H54 (cell line): Measurements from ENCODE around the gene MOCS1.

ENCODE experiments used
- DNase-seq: peaks from one replicate; pipeline ENCODE4 v3.0.0; 2011; ENCODE audit warnings: low spot score, mixed read lengths; ENCODE audit not compliant: insufficient read length
- FAIRE-seq: peaks from 3 replicates; lab custom pipeline; 2011; peaks lifted over from hg19 to GRCh38; lab: Jason Lieb, UNC
- POLR2A ChIP-seq: IDR thresholded peaks from 2 replicates; pipeline ENCODE4 v1.6.1; 2011; ENCODE audit warnings: low read depth, mild to moderate bottlenecking, low read length

MOCS1 gene

DNA sequence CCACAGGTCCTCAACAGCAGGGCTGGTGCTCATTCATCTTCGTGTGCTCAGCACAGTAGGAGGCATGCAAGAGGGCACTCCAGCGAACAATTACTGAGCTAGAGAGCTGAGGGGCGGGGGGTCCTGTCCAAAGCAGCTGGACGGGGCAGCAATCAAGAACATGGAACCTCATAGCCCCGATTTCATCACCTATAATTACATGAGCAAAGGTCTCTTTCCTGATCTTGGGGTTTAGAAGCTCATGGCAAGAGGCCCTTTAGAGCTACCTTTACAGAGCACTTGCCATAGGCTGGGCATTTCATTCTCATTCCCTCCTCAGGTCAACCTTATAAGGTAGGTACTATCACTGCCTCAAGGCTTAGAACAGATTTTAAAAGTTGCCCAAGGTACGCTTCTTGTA lies 10.4 kb downstream of the MOCS1 start:
- no peak for DNase-seq
- no peak for FAIRE-seq
- TF ChIP-seq POLR2A, result no peak

DNA sequence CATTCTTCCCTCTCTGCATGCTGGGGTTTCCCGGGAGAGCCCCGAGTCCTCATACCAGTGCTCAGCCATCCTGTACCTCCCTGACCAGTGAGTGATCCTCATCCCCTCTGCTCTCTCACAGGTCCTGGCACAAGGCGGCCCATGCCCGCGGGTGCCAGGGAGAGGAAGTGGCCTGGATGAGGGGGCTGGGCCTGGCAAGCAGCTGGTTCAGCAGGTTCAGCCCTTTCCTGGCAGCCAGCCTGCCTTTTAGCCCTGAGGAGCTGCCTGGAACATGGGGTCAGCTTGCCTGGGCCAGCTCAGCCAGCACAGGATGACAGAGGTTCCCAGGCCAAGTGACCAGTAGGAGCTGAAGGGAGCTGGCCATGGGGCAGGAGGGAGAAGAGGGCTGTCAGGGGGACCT lies 10.9 kb downstream of the MOCS1 start:
- no peak for TF ChIP-seq POLR2A
- no peak for DNase-seq
- FAIRE-seq, result no peak

DNA sequence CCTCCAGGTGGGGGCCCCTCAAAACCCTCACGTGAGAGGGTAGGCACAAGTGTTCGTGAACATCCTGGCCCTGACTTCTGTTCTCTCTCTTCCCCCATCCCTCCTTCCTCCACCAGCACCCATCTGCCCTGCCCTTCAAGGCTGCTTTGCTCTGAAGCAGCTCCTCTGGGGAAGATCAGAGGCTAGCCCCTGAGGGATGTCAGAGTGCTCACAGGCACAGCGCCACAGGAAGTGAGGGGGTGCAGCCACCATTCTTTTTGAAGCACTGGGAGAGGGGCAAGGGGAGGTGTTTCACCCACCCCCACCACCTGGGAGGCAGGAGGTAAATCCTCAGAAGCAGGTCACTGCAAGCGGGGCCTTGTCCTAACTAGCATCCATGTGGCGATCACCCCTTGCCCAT lies 11.4 kb downstream of the MOCS1 start:
- TF ChIP-seq POLR2A, result no peak
- FAIRE-seq, result no peak
- no peak for DNase-seq

DNA sequence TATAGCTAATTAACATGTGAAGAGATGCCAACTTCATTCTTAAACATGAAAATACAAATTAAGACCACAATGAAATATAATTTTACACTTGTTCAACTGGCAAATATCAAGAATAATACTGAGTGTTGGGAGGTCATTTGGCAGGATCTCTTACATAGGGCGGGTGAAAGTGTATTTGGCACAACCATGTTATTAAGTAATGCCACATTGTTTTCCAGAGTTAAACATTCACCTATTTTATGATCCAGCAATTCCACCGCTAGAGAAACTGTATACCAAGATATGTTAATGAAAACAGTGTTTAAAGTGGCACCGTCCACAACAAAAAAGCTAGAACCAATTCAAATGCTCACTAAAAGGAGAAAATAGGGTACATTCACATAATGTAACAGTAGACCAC lies 14.1 kb downstream of the MOCS1 start:
- no peak for TF ChIP-seq POLR2A
- no peak for FAIRE-seq
- DNase-seq, result no peak

DNA sequence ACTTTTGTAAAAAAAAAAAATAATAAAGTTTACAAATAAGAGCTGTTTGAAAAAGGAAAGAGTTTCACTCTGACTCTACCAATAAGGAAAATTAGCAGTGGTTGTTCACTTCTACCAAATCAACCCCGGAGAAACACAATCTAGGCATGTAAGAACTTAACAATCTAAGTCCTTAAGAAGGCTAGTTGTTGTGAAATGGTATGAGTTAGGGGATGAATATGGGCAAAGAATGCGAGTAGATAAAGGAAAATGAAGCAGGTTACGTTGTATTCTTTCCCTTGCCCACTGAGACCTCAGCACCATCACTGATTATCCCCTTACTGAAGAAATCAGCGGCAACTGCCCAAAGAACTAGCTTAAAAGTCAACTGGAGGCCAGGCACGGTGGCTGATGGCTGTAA lies 15.4 kb downstream of the MOCS1 start:
- FAIRE-seq, result no peak
- no peak for DNase-seq
- no peak for TF ChIP-seq POLR2A

DNA sequence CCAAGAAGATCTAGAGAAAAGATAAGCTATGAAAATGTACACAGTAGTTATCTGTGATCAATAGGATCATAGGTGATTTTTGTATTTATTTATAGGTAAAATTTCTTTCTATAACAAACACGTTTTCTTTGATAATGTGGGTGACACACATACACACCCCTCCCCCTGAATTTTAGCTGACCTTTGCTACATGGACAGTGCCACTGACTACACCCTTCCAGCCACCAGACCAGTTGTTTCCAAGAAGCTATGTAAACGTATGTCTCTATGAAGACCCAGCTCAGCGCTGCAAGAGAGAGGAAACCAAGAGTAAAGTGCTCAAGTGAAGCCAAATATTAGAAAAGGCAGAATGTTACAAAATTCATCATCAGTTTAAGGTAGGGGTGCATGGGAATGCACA lies 16.3 kb downstream of the MOCS1 start:
- no peak for TF ChIP-seq POLR2A
- no peak for FAIRE-seq
- DNase-seq, result no peak

GRCh38 chr6:39917329-39917728 lies 16.9 kb downstream of the MOCS1 start:
- TF ChIP-seq POLR2A, result no peak
- DNase-seq, result no peak
- FAIRE-seq, result no peak

DNA sequence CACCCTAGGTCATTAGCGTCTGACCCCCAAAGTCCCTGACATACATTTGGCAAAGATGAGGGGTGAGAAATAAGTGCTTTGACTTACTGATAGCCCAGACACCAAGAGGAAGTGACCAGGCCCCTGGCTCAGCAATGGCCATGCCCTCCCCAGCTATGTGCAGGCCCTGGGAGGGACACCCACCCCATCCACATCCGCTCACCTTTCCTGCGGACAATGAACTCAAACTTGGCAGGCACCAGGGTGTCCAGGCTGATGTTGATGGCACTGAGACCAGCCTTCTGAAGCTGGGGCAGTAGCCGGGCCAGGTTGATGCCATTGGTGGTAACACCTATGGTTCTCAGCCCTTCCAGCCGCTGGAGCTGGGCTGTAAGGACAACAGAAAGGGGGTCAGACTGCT lies 18.4 kb downstream of the MOCS1 start:
- no peak for FAIRE-seq
- no peak for DNase-seq

GRCh38 chr6:39914239-39914638 lies 20.0 kb downstream of the MOCS1 start:
- FAIRE-seq (no peak), DNase-seq (no peak)
- no peak for TF ChIP-seq POLR2A

More for the DNA sequence above, 18.4 kb downstream of the MOCS1 start:
- no peak for TF ChIP-seq POLR2A

DNA sequence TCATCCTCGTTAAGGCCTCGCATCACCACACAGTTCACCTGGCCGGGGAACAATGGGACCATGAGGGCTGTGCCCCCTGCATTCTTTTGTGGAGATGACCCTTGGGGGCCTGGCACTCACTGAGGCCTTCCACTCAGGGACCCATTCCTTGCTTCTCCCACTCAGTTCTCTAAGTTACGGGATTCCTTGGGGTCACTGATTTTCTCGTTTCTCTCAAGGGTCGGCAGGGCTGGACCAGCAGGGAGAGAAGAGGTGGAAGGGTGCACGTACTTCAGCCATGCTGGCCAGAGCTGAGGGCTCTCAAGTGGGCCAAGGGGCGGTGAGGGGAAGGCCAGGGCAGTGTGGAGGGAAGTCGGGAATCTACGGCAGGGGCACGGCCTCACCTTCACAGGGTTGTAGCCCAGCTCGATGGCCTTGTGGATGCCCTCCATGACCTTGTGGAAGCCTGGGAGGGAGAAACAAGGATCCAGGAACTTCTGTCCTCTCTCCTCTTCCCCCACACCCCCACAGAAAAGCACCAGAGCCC lies 20.8 kb downstream of the MOCS1 start:
- FAIRE-seq (no peak), DNase-seq (no peak)
- no peak for TF ChIP-seq POLR2A

- no peak for TF ChIP-seq POLR2A
- DNase-seq (no peak), FAIRE-seq (no peak)
These were observed 21.8 kb downstream of the MOCS1 start for GRCh38 chr6:39912446-39912845.

- no peak for TF ChIP-seq POLR2A
- FAIRE-seq (no peak), DNase-seq (no peak)
These were observed 22.6 kb downstream of the MOCS1 start for GRCh38 chr6:39911513-39912125.

- FAIRE-seq (no peak), DNase-seq (no peak)
- TF ChIP-seq POLR2A, result no peak
These were observed 23.5 kb downstream of the MOCS1 start for GRCh38 chr6:39910744-39911143.

DNA sequence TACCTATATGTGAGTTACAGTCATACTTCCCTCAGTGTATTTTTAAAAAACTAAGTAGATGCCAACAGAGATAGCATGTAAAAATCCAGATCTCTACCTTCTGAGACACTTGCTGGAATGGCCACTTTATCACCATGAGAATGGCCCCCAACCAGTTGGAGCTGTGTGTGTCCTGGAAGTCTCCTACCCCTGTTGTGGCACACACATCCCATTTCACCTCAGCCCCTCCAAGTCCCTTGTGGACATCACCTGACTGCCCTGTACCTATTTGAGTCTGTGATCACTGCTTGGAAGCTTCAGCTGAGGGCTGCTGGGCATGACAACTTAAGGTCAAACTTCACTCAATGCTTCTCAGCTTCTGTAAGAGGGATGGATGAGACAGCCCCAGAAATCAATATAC lies 24.1 kb downstream of the MOCS1 start:
- FAIRE-seq, result no peak
- no peak for TF ChIP-seq POLR2A
- no peak for DNase-seq

GRCh38 chr6:39909701-39910100 lies 24.6 kb downstream of the MOCS1 start:
- FAIRE-seq (no peak), DNase-seq (no peak)
- no peak for TF ChIP-seq POLR2A
